GM11168 (cell line): ENCODE results near the gene PTPRN2.
"Not testable (repeated sequence)": the region's sequence is repeated elsewhere in the genome, so short reads cannot be mapped to it uniquely, and the experiment has no call there.

Source experiments
- in situ Hi-C: fragments of 300-500 bp; cut with MboI; formaldehyde crosslinking; loops from one replicate; pipeline ENCODE4 v1.12.0; 2022; ENCODE audit warnings: low sequenced_read_pairs; ENCODE audit not compliant: unreplicated experiment

The PTPRN2 gene

DNA sequence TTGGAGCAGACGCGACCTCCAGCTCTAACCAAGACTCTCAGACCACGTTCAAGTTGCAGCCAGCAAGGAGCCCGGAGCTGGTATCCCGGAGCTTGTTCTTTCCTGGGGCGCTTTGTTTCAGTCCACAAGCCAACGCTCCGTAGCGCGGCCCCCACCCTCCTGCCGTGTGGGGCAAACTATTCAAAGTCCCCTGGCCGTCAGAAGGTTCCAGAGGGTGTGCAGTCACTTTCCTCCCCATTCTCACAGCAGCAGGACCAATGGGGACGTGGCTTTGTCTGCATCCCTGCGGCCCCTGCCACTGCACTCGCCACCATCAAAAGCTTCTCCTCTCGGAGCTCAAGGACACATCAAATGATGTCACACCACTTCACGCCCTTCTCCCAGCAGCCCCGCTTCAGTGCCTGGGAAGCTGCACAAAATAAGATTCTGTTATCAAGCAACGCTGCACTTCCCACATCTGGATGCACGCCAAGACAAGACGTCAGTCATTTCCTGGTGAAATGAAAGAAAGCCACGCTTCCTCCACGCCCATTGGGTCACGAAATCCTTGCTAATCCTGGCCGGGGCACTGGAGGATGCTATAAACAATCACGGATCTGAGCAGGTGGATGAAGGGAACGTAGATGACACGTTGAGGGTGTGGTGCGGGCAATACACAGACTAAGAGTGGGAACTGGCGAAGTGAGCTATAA, 348.2 kb downstream of the PTPRN2 start:
- in situ Hi-C loops = no loop called here

- in situ Hi-C loops = no loop called here
Observed at GRCh38 chr7:158238616-158239289, 348.9 kb downstream of the PTPRN2 start.

DNA sequence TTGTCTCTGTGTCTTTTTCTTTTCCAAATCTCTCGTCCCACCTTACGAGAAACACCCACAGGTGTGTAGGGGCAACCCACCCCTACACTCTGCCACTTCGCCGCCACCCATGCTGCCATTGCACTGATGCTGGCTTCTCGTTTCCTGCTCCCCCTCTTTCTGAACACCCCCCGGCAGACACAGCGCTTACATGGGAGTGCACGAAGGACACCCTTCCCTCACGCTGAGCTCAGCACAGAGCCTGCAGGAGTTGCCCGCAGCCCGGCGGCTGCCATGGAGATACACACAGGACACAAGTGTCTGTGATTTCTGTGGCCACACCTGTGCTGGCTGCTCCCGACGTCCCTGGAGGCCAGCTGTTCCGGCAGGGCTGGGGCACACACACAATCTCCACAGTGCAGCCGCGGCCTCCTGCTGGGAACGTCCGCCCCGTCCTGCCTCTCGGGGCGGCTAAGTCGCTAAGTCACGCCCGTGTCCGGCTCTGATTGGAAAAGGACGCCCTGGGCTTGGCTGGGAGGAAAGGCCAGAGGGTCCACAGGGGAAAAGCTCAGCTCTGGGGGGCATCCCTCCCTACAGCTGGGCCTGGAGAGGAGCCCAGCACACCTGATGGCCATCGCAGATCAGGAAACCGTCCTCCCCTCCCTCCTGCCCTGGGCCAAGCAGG, 349.8 kb downstream of the PTPRN2 start:
- in situ Hi-C loops = no loop called here

DNA sequence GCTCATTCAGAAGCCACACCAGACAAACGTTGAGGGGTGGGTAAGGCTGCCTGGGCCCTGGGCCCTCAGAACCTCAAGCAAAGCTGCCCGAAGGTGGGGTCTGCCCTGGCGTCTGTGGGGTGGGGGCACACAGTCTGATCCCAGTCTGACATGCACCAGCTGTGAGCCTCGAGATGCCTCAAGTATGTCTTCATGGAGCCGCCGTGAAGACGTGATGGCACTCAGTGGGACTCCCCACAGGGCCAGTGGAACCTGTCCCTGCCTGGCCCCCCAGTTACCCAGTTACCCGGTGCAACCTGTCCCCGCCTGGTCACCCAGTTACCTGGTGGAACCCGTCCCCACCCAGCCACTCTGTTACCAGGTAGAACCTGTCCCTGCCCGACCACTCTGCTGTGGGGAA, 351.2 kb downstream of the PTPRN2 start:
- in situ Hi-C loops = no loop called here

GRCh38 chr7:158235862-158236261, 351.8 kb downstream of the PTPRN2 start:
- in situ Hi-C loops = no loop called here

GRCh38 chr7:158229945-158230344, 357.7 kb downstream of the PTPRN2 start:
- in situ Hi-C loops = no loop called here

GRCh38 chr7:158228986-158229385, 358.6 kb downstream of the PTPRN2 start:
- in situ Hi-C loops = no loop called here

GRCh38 chr7:158228131-158228530, 359.5 kb downstream of the PTPRN2 start:
- in situ Hi-C loops = no loop called here

GRCh38 chr7:158227258-158227984, 360.2 kb downstream of the PTPRN2 start:
- in situ Hi-C loops = no loop called here

DNA sequence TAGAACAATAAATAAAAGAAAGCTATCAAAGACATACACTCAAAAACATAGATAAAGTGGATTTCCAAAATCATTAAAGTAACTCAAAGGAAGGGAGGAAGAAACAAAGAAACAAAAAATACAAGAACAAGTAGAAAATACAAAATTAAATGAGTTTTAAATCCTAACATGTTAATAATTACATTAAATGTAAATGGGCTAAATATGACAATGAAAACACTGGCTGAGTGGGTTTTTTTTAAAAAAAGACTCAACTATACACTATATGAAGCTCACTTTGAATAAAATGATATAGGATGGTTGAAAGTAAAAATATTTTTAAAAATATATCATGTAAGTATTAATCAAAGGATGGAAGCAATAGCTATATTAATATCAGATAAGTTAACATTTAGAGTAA, 371.4 kb downstream of the PTPRN2 start:
- in situ Hi-C loops = no loop called here

DNA sequence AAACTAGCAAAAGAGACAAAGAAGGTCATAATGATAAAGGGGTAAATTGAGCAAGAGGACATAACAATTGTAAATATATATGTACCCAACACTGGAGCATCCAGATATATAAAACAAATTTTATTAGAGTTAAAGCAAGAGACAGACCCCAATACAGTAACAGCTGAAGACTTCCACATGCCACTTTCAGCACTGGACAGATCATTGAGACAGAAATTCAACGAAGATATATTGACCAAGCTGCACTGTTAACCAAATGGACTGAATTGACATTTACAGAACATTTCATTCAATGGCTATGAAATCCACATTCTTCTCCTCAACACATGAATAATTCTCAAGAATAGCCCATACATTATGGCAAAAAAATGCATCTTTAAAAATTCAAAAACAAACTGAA, 378.2 kb downstream of the PTPRN2 start:
- in situ Hi-C loops = no loop called here

GRCh38 chr7:158206341-158206740, 381.3 kb downstream of the PTPRN2 start:
- in situ Hi-C loops = no loop called here

DNA sequence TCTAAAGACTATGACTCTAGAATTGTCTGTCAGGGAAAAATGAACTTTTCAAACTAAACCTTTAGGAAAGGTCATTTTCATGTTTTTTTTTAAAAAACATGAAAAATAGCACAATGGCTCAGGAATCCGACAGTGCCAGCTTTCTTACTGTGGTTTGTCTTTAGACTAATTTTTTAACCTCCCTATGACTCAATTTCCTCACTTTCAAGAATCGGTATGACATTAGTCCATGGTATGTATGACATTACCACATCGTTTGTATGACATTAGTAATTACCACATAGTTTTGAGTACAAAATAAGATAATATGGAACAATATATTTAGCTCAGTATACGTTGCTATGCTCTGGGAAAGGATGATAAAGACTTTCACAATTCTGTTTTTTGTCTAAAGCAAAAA, 383.2 kb downstream of the PTPRN2 start:
- in situ Hi-C loops = no loop called here

- in situ Hi-C loops = not testable (repeated sequence)
Observed at GRCh38 chr7:158203948-158204347, 383.7 kb downstream of the PTPRN2 start.

DNA sequence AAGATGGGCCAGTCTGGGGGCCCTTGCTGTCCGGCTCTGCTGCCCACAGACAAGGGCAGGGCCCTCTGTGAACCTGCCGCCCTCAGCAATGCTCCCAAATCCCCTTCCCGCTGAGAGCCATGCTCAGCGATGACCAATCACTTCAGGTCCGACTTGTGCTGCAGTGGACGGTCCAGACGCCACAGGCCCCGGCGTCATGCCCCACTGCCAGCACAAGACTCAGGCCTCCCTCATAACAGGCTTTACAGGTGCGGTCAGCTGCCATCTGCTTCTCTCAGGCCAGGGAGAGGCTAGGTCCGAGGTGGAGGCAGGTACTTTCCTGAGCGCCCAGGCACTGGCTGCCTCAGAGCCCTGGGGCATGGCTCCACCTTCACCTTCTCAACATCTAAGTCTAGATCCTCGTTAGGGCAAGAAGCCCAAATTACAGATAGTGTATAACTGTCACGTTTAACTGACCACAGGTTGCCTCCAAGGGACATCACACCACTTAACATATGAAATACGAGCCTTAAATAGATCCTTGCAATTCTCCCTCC, 393.2 kb downstream of the PTPRN2 start:
- in situ Hi-C loops = no loop called here

DNA sequence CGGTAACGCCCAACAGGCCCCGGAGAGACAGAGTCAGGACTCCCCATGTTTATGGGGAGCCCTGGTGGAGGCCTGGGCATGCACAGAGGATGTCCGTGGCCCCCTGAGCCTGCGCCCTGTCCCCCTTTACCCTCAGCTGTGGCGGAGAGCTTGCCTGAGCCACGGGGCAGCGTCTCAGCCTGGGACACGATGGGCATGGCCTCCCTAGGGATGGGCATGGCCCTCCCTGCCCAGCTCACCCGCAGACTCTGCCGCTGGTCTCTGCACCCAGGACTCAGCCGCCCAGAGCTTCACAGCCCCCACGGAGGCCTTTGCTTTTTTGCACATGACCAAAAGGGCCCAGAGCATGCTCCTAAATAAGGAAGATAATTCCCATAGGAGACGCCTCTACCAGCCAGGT, 394.2 kb downstream of the PTPRN2 start:
- in situ Hi-C loops = no loop called here

- in situ Hi-C loops = no loop called here
Observed at GRCh38 chr7:158192956-158193355, 394.7 kb downstream of the PTPRN2 start.

- in situ Hi-C loops = no loop called here
Observed at GRCh38 chr7:158192184-158192835, 395.3 kb downstream of the PTPRN2 start.

DNA sequence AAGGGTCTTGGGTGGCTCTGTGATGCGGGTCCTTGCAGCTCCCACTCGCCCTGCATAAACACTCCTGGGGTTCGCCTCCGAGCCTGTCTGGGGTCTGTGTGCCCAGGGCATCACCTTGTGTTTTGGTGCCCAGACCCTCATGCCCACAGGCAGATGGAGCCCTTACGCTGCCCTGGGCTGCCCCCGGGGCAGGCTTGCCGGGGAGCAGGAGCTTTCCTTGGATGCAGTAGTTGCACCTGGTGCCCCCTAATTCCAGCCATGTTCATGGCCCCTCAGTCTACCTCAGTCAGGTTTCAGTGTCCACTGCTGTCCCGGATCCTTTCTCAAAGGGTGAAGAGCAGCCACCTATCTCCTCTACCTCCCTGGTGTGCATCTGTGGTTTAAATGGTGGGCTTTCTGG, 396.0 kb downstream of the PTPRN2 start:
- in situ Hi-C loops = no loop called here

DNA sequence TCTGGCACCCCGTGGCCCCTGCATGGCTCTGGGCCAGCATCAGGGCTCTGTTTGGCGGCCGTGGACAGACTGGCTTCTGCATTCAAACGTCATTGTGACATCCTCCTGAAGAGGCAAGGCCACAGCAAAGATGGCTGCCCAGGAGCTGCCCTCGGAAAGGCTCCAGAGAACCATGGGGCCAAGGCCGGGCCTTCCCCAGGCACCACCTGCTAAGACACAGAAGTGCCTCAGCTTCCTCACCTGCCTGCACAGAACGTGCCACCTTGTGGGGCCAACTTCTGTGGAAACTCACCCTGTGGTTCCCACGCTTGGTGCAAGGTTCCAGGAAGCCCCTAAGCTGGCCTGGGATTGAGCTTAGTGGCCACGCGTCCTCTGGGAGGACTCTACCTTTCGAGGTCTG, 396.9 kb downstream of the PTPRN2 start:
- in situ Hi-C loops = no loop called here
